GM12878 (cell line): ENCODE measurements around the gene ZNF528. TPM values are rescaled to one million over a fixed set of nuclear protein-coding genes. Genes with fewer than 3 reads are reported as not detected.

Source experiments
- ATAC-seq: fragments of 200-7000 bp; cut with Tn5 transposase; 3 replicates; pipeline ENCODE4 v1.9.1; 2020; ENCODE audit warnings: mild to moderate bottlenecking, moderate library complexity
- BruUV-seq: library from RNA; stranded (reverse); fragments of 400-500 nt; replicated peaks from 2 replicates; lab custom pipeline; 2021; lab: Mats Ljungman, UMichigan
- CTCF ChIA-PET: fragments of 300-600 bp; sonication (Branson Sonifier 250); formaldehyde crosslinking; extraction: SDS; loops from one replicate; lab custom pipeline; 2021; ENCODE audit warnings: inconsistent platforms; lab: Yijun Ruan, JAX
- POLR2A ChIA-PET: fragments of 350-600 bp; formaldehyde crosslinking; extraction: SDS; loops from one replicate; lab custom pipeline; 2021; ENCODE audit warnings: inconsistent platforms; lab: Charles Lee
- RAD21 ChIA-PET: fragments of 300-600 bp; sonication (Branson Sonifier 250); formaldehyde crosslinking; loops from one replicate; lab custom pipeline; 2023; ENCODE audit warnings: antibody characterized with exemption; ENCODE audit not compliant: unreplicated experiment; lab: Charles Lee
- SMC1A ChIA-PET: fragments of 300-600 bp; sonication (Branson Sonifier 250); formaldehyde crosslinking; loops from one replicate; lab custom pipeline; 2023; ENCODE audit not compliant: unreplicated experiment, uncharacterized antibody; lab: Charles Lee
- DNase-seq: peaks from one replicate; pipeline ENCODE4 v3.0.0-alpha.2; 2011; ENCODE audit warnings: low read depth, low spot score
- FAIRE-seq: peaks from 3 replicates; lab custom pipeline; 2011; peaks lifted over from hg19 to GRCh38; lab: Jason Lieb, UNC
- H2AFZ ChIP-seq: 2 replicates; pipeline ENCODE4 v1.6.0; 2011; ENCODE audit warnings: low read depth, low read length, control low read depth; ENCODE audit not compliant: control insufficient read depth
- H3K27ac ChIP-seq: 2 replicates; pipeline ENCODE4 v1.5.1; 2011; ENCODE audit warnings: control low read depth; ENCODE audit not compliant: control insufficient read depth, insufficient read depth
- H3K27me3 ChIP-seq, 2 experiments: replicated peaks in 1 of 2; 2 replicates each; pipeline versions ENCODE4 v1.6.0 to v1.6.1; 2011; ENCODE audit warnings: low read length in 1 of 2; ENCODE audit not compliant: control insufficient read depth in 2 of 2, insufficient read depth in 2 of 2
- H3K36me3 ChIP-seq, 2 experiments: 2 replicates each; pipeline ENCODE4 v1.5.1; 2011; ENCODE audit warnings: low read length in 1 of 2; ENCODE audit not compliant: control insufficient read depth in 2 of 2, insufficient read depth in 2 of 2
- H3K4me1 ChIP-seq: 2 replicates; pipeline ENCODE4 v1.6.1; 2011; ENCODE audit warnings: mild to moderate bottlenecking, low read length, moderate library complexity, mixed read lengths; ENCODE audit not compliant: control insufficient read depth, insufficient read depth
- H3K4me2 ChIP-seq: 2 replicates; pipeline ENCODE4 v1.6.0; 2011; ENCODE audit warnings: control low read depth; ENCODE audit not compliant: control insufficient read depth, insufficient read depth
- H3K4me3 ChIP-seq: fragments of 200-600 bp; sonication (generic); 2 replicates; pipeline ENCODE4 v1.5.1; 2016
- H3K79me2 ChIP-seq: 2 replicates; pipeline ENCODE4 v1.6.0; 2011; ENCODE audit warnings: low read length; ENCODE audit not compliant: control insufficient read depth, insufficient read depth
- H3K9ac ChIP-seq: 2 replicates; pipeline ENCODE4 v1.8.0; 2011; ENCODE audit warnings: low read length, control low read depth, mixed read lengths; ENCODE audit not compliant: control insufficient read depth, insufficient read depth
- H3K9me3 ChIP-seq: replicated peaks from 3 replicates; pipeline ENCODE4 v1.5.1; 2011; ENCODE audit warnings: mild to moderate bottlenecking, low read length; ENCODE audit not compliant: control insufficient read depth, insufficient read depth
- H4K20me1 ChIP-seq: 2 replicates; pipeline ENCODE4 v1.6.0; 2011; ENCODE audit not compliant: control insufficient read depth, insufficient read depth
- CHD2 ChIP-seq: IDR thresholded peaks from 2 replicates; pipeline ENCODE4 v1.6.1; 2011; ENCODE audit warnings: low read depth, low read length, improper control_type of control experiment, borderline replicate concordance
- CHD4 ChIP-seq: fragments of 200-600 bp; sonication (generic); IDR thresholded peaks from 2 replicates; pipeline ENCODE4 v1.6.1; 2016; ENCODE audit warnings: mild to moderate bottlenecking
- E2F4 ChIP-seq: IDR thresholded peaks from 2 replicates; pipeline ENCODE4 v1.6.1; 2012; ENCODE audit warnings: low read depth, low read length, improper control_type of control experiment
- ETV6 ChIP-seq, 2 experiments: fragments of 450-650 bp in 1 of 2; IDR thresholded peaks in 1 of 2; conservative IDR thresholded peaks in 1 of 2; 2 replicates each; pipeline ENCODE4 v1.6.1; 2014; ENCODE audit warnings: antibody characterized with exemption in 1 of 2, borderline replicate concordance in 1 of 2, low read depth in 1 of 2, mild to moderate bottlenecking in 1 of 2, moderate library complexity in 1 of 2
- JUND ChIP-seq: IDR thresholded peaks from 2 replicates; pipeline ENCODE4 v1.6.1; 2012; ENCODE audit warnings: low read depth, mild to moderate bottlenecking, low read length, improper control_type of control experiment, moderate library complexity
- MAX ChIP-seq: IDR thresholded peaks from 2 replicates; pipeline ENCODE4 v1.6.1; 2012; ENCODE audit warnings: low read depth, low read length, improper control_type of control experiment
- NFXL1 ChIP-seq: fragments of 450-650 bp; IDR thresholded peaks from 2 replicates; pipeline ENCODE4 v1.6.1; 2017; ENCODE audit warnings: antibody characterized with exemption, mild to moderate bottlenecking, borderline replicate concordance
- PAX8 ChIP-seq: fragments of 450-650 bp; IDR thresholded peaks from 2 replicates; pipeline ENCODE4 v1.6.1; 2017; ENCODE audit warnings: mild to moderate bottlenecking, moderate library complexity
- PML ChIP-seq: IDR thresholded peaks from 2 replicates; pipeline ENCODE4 v1.6.1; 2012; ENCODE audit warnings: low read length, inconsistent platforms
- POU2F2 ChIP-seq: IDR thresholded peaks from 3 replicates; pipeline ENCODE4 v1.6.1; 2011; ENCODE audit warnings: low read depth, mild to moderate bottlenecking, low read length, borderline replicate concordance
- RELB ChIP-seq: fragments of 450-650 bp; IDR thresholded peaks from 2 replicates; pipeline ENCODE4 v1.6.1; 2017; ENCODE audit warnings: low read depth, mild to moderate bottlenecking, moderate library complexity
- STAT3 ChIP-seq: IDR thresholded peaks from 2 replicates; pipeline ENCODE4 v1.6.1; 2011; ENCODE audit warnings: low read depth, low read length, improper control_type of control experiment
- ZNF687 ChIP-seq: fragments of 450-650 bp; IDR thresholded peaks from 2 replicates; pipeline ENCODE4 v1.6.1; 2017; ENCODE audit warnings: mild to moderate bottlenecking, moderate library complexity
- WGBS: methylation state at CpG from one replicate; pipeline ENCODE4 v1.1.6; 2016; ENCODE audit warnings: low lambda C conversion rate; ENCODE audit not compliant: insufficient replicate concordance, insufficient coverage; ENCODE audit errors: missing lambda C conversion rate; 5-methylcytosine and 5-hydroxymethylcytosine counted together
- in situ Hi-C: fragments of 300-500 bp; cut with MboI; formaldehyde crosslinking; loops from 9 replicates; pipeline ENCODE4 v1.14.3; 2018; ENCODE audit warnings: mixed read lengths
- intact Hi-C: fragments of 100-400 bp; cut with micrococcal nuclease; formaldehyde crosslinking; loops from one replicate; pipeline ENCODE4 v1.14.2; 2022; ENCODE audit not compliant: unreplicated experiment
- polyA plus RNA-seq, 11 experiments: library from polyadenylated mRNA; depleted of rRNA in 4 of 11; unstranded in 6 of 11; stranded (reverse) in 5 of 11; fragments of >200 nt; fragmentation: Nextera tagmentation in 4 of 11; fragmentation: Illumina TruSeq in 1 of 11; extraction: Ambion mirVana in 4 of 11; extraction: Trizol in 1 of 11; gene quantifications; 1 replicate in 1 of 11; 2 replicates in 10 of 11; pipeline versions ENCODE4 v1.2.1 to v1.2.3, GENCODE V29; 2011 to 2016; ENCODE audit warnings: inconsistent platforms in 2 of 11, missing spikeins in 2 of 11, low read depth in 1 of 11
- total RNA-seq, 4 experiments: library from RNA; depleted of rRNA in 3 of 4; stranded (reverse); fragments of >200 nt in 3 of 4; fragmentation: Illumina TruSeq in 1 of 4; extraction: Trizol in 1 of 4; gene quantifications; 2 replicates each; pipeline versions ENCODE4 v1.2.1 to v1.2.3, GENCODE V29; 2013 to 2021

Gene ZNF528
- total and polyA plus RNA-seq, 10 of the 15 experiments (the other 5 are each of a cell fraction or from before 2014, with no cell fraction given): 1.7 to 11.9 (median 6.6) TPM

GRCh38 chr19:52369559-52370340 is 27.9 kb upstream of the ZNF528 start, which contains the start of gene ZNF880:
Gene ZNF880 (plus strand): TSS chr19:52369923. CDS start chr19:52369966, 43 bp downstream.
- peak within 1 kb of the TSS; percentile 89 for H3K9ac ChIP-seq
- CTCF ChIA-PET: interaction anchor here (0.6 to 0.9 kb wide), 3 partner anchors 27 to 237 kb away, joined by 3 read pairs; no protein-coding TSS in a partner anchor
- TF ChIP-seq ZNF687 (0 out of 2 replicates have a peak, but pooled peaks have one; percentile 39), E2F4 (no peak), POU2F2 (0 out of 3 replicates have a peak, but pooled peaks have one; percentile 24), ETV6 (conservative IDR thresholded peaks at IDR 0.05 in 1 of 2, IDR thresholded peaks at IDR 0.05 in 1 of 2; ENCODE audit: borderline replicate concordance in 1 of 2, low read depth in 1 of 2) (no peak), JUND (no peak), CHD2 (no peak), STAT3 (no peak), NFXL1 (no peak), MAX (peak; percentile 65; the same call in 1 of the 2 replicates), CHD4 (no peak), PML (peak; percentile 77; the same call in 1 of the 2 replicates), RELB (no peak), PAX8 (no peak)

More at GRCh38 chr19:52369559-52370340, 27.9 kb upstream of the ZNF528 start, which contains the start of gene ZNF880:
- Histone ChIP-seq H3K4me2 (peak within 1 kb of the TSS; percentile 69), H3K79me2 (no peaks in the 10 kb centered on the region; the same call in 1 of the 2 replicates), H3K27me3 (no peaks in the 10 kb centered on the region), H3K27ac (peak within 1 kb of the TSS; percentile 97), H4K20me1 (no peaks in the 10 kb centered on the region), H3K4me3 (peak within 1 kb of the TSS; percentile 73), H3K9me3 (peaks cover 26% of the 10 kb centered on the region), H3K4me1 (no peaks in the 10 kb centered on the region), H3K36me3 (0 out of 4 replicates have a peak, but pooled peaks cover 0 to 3% of the 10 kb centered on the region in 2 experiments), H2AFZ (peak within 1 kb of the TSS; percentile 91)
- intact Hi-C loops: no loop called here
- RAD21 ChIA-PET: interaction anchor here (1.1 kb wide), 1 partner anchor 197 kb away, joined by 3 read pairs; no protein-coding TSS in a partner anchor
- FAIRE-seq (peak; percentile 73), ATAC-seq (peak; percentile 100), DNase-seq (peak; percentile 38)
- in situ Hi-C loops: no loop called here
- 6% methylated on average over 52 of the region's 52 CpGs for WGBS
- SMC1A ChIA-PET: interaction anchor here (1.0 kb wide), 1 partner anchor 27 kb away, joined by 3 read pairs; no protein-coding TSS in a partner anchor
- BruUV-seq: TSS peak; percentile 89
- POLR2A ChIA-PET: interaction anchor here (0.5 kb wide), 1 partner anchor 192 kb away, joined by 3 read pairs; no protein-coding TSS in a partner anchor
